Keratinocyte (primary cell): ENCODE data around the gene SDK2. TPM values are rescaled to one million over a fixed set of nuclear protein-coding genes. Genes with fewer than 3 reads are reported as not detected.

Experiments
- DNase-seq: peaks from one replicate; pipeline ENCODE4 v3.0.0-alpha.2; 2011; ENCODE audit warnings: low read depth, missing footprints, low spot score
- FAIRE-seq: peaks from 2 replicates; lab custom pipeline; 2011; peaks lifted over from hg19 to GRCh38; lab: Jason Lieb, UNC
- H2AFZ ChIP-seq: 2 replicates; pipeline ENCODE4 v1.6.0; 2012; ENCODE audit warnings: low read length, control low read depth, inconsistent platforms; ENCODE audit not compliant: control insufficient read depth
- H3K27ac ChIP-seq: 2 replicates; pipeline ENCODE4 v1.5.1; 2011; ENCODE audit warnings: low read length; ENCODE audit not compliant: control insufficient read depth, insufficient read depth
- H3K27me3 ChIP-seq: 3 replicates; pipeline ENCODE4 v1.6.0; 2011; ENCODE audit warnings: low read length; ENCODE audit not compliant: control insufficient read depth, insufficient read depth; ENCODE audit errors: extremely low read depth
- H3K36me3 ChIP-seq, 2 experiments: 2 replicates in 1 of 2; 3 replicates in 1 of 2; pipeline ENCODE4 v1.5.1; 2011; ENCODE audit warnings: low read length in 2 of 2, mild to moderate bottlenecking in 1 of 2; ENCODE audit not compliant: control insufficient read depth in 2 of 2, insufficient read depth in 2 of 2; ENCODE audit errors: extremely low read depth in 1 of 2
- H3K4me1 ChIP-seq: 3 replicates; pipeline ENCODE4 v1.5.1; 2011; ENCODE audit warnings: low read length; ENCODE audit not compliant: control insufficient read depth, insufficient read depth; ENCODE audit errors: extremely low read depth
- H3K4me2 ChIP-seq: 3 replicates; pipeline ENCODE4 v1.6.0; 2011; ENCODE audit warnings: low read depth, low read length; ENCODE audit not compliant: control insufficient read depth, insufficient read depth; ENCODE audit errors: extremely low read depth
- H3K4me3 ChIP-seq, 3 experiments: fragments of 200-600 bp in 1 of 3; sonication (generic) in 1 of 3; 2 replicates in 2 of 3; 3 replicates in 1 of 3; pipeline ENCODE4 v1.5.1; 2011 to 2016; ENCODE audit warnings: low read length in 3 of 3, mild to moderate bottlenecking in 3 of 3, control low read depth in 2 of 3, inconsistent platforms in 1 of 3, low read depth in 1 of 3, mixed read lengths in 1 of 3, mixed run types in 1 of 3, moderate library complexity in 1 of 3; ENCODE audit not compliant: control insufficient read depth in 2 of 3, insufficient read depth in 2 of 3; ENCODE audit errors: extremely low read depth in 1 of 3
- H3K79me2 ChIP-seq: 2 replicates; pipeline ENCODE4 v1.6.0; 2012; ENCODE audit warnings: low read length; ENCODE audit not compliant: control insufficient read depth, insufficient read depth
- H3K9ac ChIP-seq: 3 replicates; pipeline ENCODE4 v1.6.0; 2011; ENCODE audit warnings: low read length; ENCODE audit not compliant: control insufficient read depth, insufficient read depth; ENCODE audit errors: extremely low read depth
- H3K9me1 ChIP-seq: 3 replicates; pipeline ENCODE4 v1.6.0; 2011; ENCODE audit warnings: low read length; ENCODE audit not compliant: control insufficient read depth, insufficient read depth; ENCODE audit errors: extremely low read depth
- H3K9me3 ChIP-seq: 2 replicates; pipeline ENCODE4 v1.5.1; 2012; ENCODE audit warnings: low read depth, low read length; ENCODE audit not compliant: control insufficient read depth
- H4K20me1 ChIP-seq: 3 replicates; pipeline ENCODE4 v1.6.0; 2011; ENCODE audit warnings: low read length; ENCODE audit not compliant: control insufficient read depth, insufficient read depth; ENCODE audit errors: extremely low read depth
- CTCF ChIP-seq, 3 experiments: IDR thresholded peaks in 1 of 3; conservative IDR thresholded peaks in 1 of 3; optimal IDR thresholded peaks in 1 of 3; 2 replicates in 2 of 3; 3 replicates in 1 of 3; pipeline versions ENCODE3 to v1.5.1; 2011; ENCODE audit warnings: low read length in 3 of 3, mild to moderate bottlenecking in 3 of 3, moderate library complexity in 2 of 3, control low read depth in 1 of 3, inconsistent platforms in 1 of 3; ENCODE audit not compliant: insufficient read depth in 2 of 3; ENCODE audit errors: extremely low read depth in 1 of 3
- EZH2 ChIP-seq: IDR thresholded peaks from one replicate; pipeline ENCODE4 v1.6.1; 2012; ENCODE audit warnings: inconsistent platforms, mild to moderate bottlenecking, low read length, moderate library complexity
- dilution Hi-C: fragments of 300-500 bp; cut with MboI; formaldehyde crosslinking; loops from one replicate; pipeline ENCODE4 v1.7.0; 2020; ENCODE audit warnings: low sequenced_read_pairs; ENCODE audit not compliant: extremely low pct_ligation_motif_present
- polyA plus RNA-seq, 5 experiments: library from polyadenylated mRNA; depleted of rRNA in 3 of 5; stranded (reverse) in 3 of 5; stranded (forward) in 1 of 5; unstranded in 1 of 5; fragments of >200 nt; gene quantifications; 1 replicate in 1 of 5; 2 replicates in 3 of 5; 3 replicates in 1 of 5; pipeline versions ENCODE4 v1.2.1 to v1.2.3, GENCODE V29; 2011 to 2012; ENCODE audit warnings: missing spikeins in 2 of 5, low read depth in 1 of 5, low replicate concordance in 1 of 5

The SDK2 gene
- polyA plus RNA-seq, 1 donor (not counting 4 experiments of a cell fraction or from before 2014, with no cell fraction given) = 1.8 TPM

GRCh38 chr17:73569762-73570319 is 74.4 kb downstream of the SDK2 start:
- Histone ChIP-seq H3K9me3 (no peaks in the 10 kb centered on the region), H3K4me3 (no peak overlapping the region), H3K79me2 (no peaks in the 10 kb centered on the region), H3K9me1 (no peaks in the 10 kb centered on the region), H3K27ac (no peak overlapping the region), H3K4me2 (no peak overlapping the region), H2AFZ (no peak overlapping the region), H3K27me3 (no peaks in the 10 kb centered on the region), H3K4me1 (no peaks in the 10 kb centered on the region), H3K36me3 (no peaks in the 10 kb centered on the region), H4K20me1 (no peaks in the 10 kb centered on the region), H3K9ac (no peak overlapping the region)
- FAIRE-seq = no peak
- dilution Hi-C loops = no loop called here
- TF ChIP-seq EZH2 = no peak
- TF ChIP-seq CTCF (optimal IDR thresholded peaks at IDR 0.05 in 1 of 3, IDR thresholded peaks at IDR 0.05 in 1 of 3, conservative IDR thresholded peaks at IDR 0.05 in 1 of 3; ENCODE audit: extremely low read depth in 1 of 3, insufficient read depth in 2 of 3, low read length in 3 of 3) = no peak
- DNase-seq = no peak

DNA sequence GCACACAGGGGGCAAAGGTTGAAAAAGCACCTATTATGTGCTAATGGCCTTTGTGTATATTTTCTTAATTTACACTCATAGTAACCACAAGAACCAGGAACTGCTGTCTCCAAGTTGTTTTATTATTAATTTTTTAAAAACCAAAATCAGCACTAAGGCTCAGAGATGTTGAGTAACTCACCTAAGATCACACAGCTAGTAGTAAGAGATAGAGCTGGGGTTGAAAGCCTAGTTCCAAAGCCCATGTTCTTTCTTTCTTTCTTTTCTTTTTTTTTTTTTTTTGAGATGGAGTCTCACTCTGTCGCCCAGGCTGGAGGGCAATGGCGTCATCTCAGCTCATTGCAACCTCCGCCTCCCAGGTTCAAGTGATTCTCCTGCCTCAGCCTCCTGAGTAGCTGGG is 75.3 kb downstream of the SDK2 start:
- Histone ChIP-seq H3K79me2 (no peaks in the 10 kb centered on the region), H3K4me2 (no peak overlapping the region), H3K4me1 (no peaks in the 10 kb centered on the region), H3K4me3 (no peak overlapping the region), H3K9ac (no peak overlapping the region), H3K36me3 (no peaks in the 10 kb centered on the region), H4K20me1 (no peaks in the 10 kb centered on the region), H2AFZ (no peak overlapping the region), H3K9me3 (no peaks in the 10 kb centered on the region), H3K27ac (no peak overlapping the region), H3K27me3 (no peaks in the 10 kb centered on the region), H3K9me1 (no peaks in the 10 kb centered on the region)
- DNase-seq (no peak), FAIRE-seq (no peak)
- TF ChIP-seq CTCF (optimal IDR thresholded peaks at IDR 0.05 in 1 of 3, IDR thresholded peaks at IDR 0.05 in 1 of 3, conservative IDR thresholded peaks at IDR 0.05 in 1 of 3; ENCODE audit: extremely low read depth in 1 of 3, insufficient read depth in 2 of 3, low read length in 3 of 3) = no peak
- no peak for TF ChIP-seq EZH2
- dilution Hi-C loops = no loop called here
